Gastrocnemius medialis (tissue), 4 donors: Measurements from ENCODE around the gene GRPEL1. TPM values are rescaled to one million over a fixed set of nuclear protein-coding genes. Genes with fewer than 3 reads are reported as not detected.

Experiments
- ATAC-seq, 2 donors: fragments of 150-250 bp; one replicate each; pipeline ENCODE4 v1.9.1; 2016
- DNase-seq, 2 donors: peaks; one replicate each; pipeline ENCODE4 v3.0.0-alpha.2; 2019
- H3K27ac ChIP-seq, 4 donors: fragments of 200-600 bp; sonication (generic); 1 replicate in 1 of 4; 2 replicates in 3 of 4; pipeline ENCODE4 v1.5.1; 2016 to 2018; ENCODE audit warnings: mild to moderate bottlenecking in 2 of 4, moderate library complexity in 1 of 4
- H3K27me3 ChIP-seq, 3 donors: fragments of 200-600 bp; sonication (generic) in 2 of 3; 1 replicate in 1 of 3; 2 replicates in 2 of 3; pipeline versions ENCODE4 v1.5.1 to v1.6.0; 2016 to 2019; ENCODE audit warnings: mild to moderate bottlenecking in 1 of 3, moderate library complexity in 1 of 3
- H3K36me3 ChIP-seq, 2 donors: fragments of 200-600 bp; sonication (generic) in 1 of 2; one replicate each; pipeline ENCODE4 v1.5.1; 2017 to 2018
- H3K4me1 ChIP-seq, 2 donors: fragments of 200-600 bp; sonication (generic) in 1 of 2; one replicate each; pipeline ENCODE4 v1.5.1; 2016 to 2017; ENCODE audit warnings: mild to moderate bottlenecking in 2 of 2
- H3K4me3 ChIP-seq, 4 donors: fragments of 200-600 bp; sonication (generic) in 3 of 4; 1 replicate in 1 of 4; 2 replicates in 3 of 4; pipeline ENCODE4 v1.5.1; 2016 to 2019; ENCODE audit warnings: mild to moderate bottlenecking in 2 of 4
- H3K9me3 ChIP-seq, 3 donors: fragments of 200-600 bp; sonication (generic) in 2 of 3; 1 replicate in 1 of 3; 2 replicates in 2 of 3; pipeline ENCODE4 v1.5.1; 2016 to 2019
- POLR2A ChIP-seq, 2 donors: fragments of 450-650 bp; IDR thresholded peaks; one replicate each; pipeline ENCODE4 v1.6.1; 2017; ENCODE audit warnings: antibody characterized with exemption in 2 of 2, mild to moderate bottlenecking in 2 of 2, moderate library complexity in 2 of 2
- in situ Hi-C, 4 donors: fragments of 200-750 bp; cut with MboI; loops; one replicate each; pipeline versions ENCODE4 v1.15.0 to v1.8.0; 2017; ENCODE audit warnings: low sequenced_read_pairs in 4 of 4
- intact Hi-C: fragments of 100-400 bp; cut with DNase I; formaldehyde crosslinking; loops from one replicate; pipeline ENCODE4 v1.15.1; 2023; ENCODE audit warnings: low total_unique reads
- total RNA-seq, 4 donors: library from RNA; depleted of rRNA; stranded (reverse); fragments of >200 nt; gene quantifications; one replicate each; pipeline versions ENCODE4 v1.1.0 to v1.2.3, GENCODE V29; 2016
- TF ChIP-seq, protein P1 (sequence below), 5 experiments: fragments of 450-650 bp in 3 of 5; fragments of 200-600 bp in 2 of 5; sonication (generic) in 2 of 5; IDR thresholded peaks in 4 of 5; conservative IDR thresholded peaks in 1 of 5; 1 replicate in 4 of 5; 2 replicates in 1 of 5; pipeline ENCODE4 v1.5.1; 2016 to 2019; ENCODE audit warnings: antibody characterized with exemption in 5 of 5, mild to moderate bottlenecking in 3 of 5, moderate library complexity in 3 of 5

GRPEL1 gene
- total RNA-seq, 4 donors from 2014 or later, result 28.8 to 58.0 (median 35.8) TPM

DNA sequence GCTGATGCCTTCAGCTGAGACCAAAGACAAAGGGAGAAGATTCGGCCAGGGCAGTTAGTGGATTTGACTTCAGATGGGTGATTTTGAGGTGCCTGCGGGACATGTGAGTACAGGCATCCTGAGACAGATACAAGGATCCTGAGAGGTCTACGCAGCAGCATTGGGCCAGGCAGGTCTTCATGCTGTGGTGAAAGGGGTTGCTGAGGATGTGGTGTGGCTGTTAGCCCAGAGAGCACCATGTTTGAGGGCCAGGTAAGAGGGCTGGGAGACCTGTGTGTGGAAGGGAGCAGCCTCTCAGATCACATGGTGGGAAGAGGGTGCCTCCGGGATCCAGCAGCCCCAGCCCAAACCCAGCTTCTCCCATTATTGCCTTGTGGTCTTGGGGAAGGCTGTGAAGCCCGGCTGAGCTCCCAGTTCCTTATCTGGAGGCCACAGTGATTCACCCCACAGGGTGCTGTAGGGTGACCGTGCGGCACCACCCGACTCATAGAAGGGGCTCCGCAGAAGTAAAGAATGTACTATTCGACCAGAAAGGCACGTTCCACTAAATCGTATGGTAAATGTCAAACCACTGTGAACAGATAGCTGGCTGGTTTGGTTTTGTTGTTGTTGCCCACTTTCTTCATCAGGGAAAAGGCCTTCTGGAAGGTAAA, 52.4 kb downstream of the GRPEL1 start:
- ATAC-seq, result no peak
- peaks cover 0 to 3% of the 10 kb centered on the region in 2 donors for H3K4me1 ChIP-seq
- TF ChIP-seq, protein P1, sequence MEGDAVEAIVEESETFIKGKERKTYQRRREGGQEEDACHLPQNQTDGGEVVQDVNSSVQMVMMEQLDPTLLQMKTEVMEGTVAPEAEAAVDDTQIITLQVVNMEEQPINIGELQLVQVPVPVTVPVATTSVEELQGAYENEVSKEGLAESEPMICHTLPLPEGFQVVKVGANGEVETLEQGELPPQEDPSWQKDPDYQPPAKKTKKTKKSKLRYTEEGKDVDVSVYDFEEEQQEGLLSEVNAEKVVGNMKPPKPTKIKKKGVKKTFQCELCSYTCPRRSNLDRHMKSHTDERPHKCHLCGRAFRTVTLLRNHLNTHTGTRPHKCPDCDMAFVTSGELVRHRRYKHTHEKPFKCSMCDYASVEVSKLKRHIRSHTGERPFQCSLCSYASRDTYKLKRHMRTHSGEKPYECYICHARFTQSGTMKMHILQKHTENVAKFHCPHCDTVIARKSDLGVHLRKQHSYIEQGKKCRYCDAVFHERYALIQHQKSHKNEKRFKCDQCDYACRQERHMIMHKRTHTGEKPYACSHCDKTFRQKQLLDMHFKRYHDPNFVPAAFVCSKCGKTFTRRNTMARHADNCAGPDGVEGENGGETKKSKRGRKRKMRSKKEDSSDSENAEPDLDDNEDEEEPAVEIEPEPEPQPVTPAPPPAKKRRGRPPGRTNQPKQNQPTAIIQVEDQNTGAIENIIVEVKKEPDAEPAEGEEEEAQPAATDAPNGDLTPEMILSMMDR (IDR thresholded peaks at IDR 0.05 in 4 of 5, conservative IDR thresholded peaks at IDR 0.05 in 1 of 5), result no peak
- TF ChIP-seq POLR2A (IDR thresholded peaks at IDR 0.05), result no peak
- no peaks in the 10 kb centered on the region for H3K9me3 ChIP-seq
- no peaks in the 10 kb centered on the region for H3K27me3 ChIP-seq
- in situ Hi-C loops (no loop called here), intact Hi-C loops (no loop called here)
- no peak for DNase-seq
- H3K36me3 ChIP-seq, result peaks cover 0 to 37% of the 10 kb centered on the region in 2 donors
- H3K4me3 ChIP-seq, result no peak overlapping the region
- H3K27ac ChIP-seq, result no peak overlapping the region

DNA sequence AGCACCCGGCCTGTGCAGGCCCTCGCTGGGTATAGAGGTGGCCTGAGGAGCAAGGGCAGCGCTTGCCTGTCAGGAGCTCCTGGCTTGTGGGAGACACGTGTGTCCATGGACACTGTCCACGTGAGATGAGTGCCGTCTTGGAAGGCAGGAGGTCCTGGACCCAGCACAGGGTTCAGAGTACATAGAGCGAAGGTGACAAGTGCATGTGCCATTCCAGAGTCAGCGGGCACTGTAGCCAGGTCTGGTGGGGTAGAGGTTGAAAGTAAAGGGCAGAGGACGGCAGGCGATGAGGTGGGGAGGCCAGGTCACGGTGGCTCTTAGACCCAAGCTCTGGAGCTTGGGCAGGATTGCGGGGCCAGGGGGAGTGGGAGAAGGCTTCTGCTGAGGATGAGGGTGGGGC, 53.0 kb downstream of the GRPEL1 start:
- TF ChIP-seq, protein P1 (IDR thresholded peaks at IDR 0.05 in 4 of 5, conservative IDR thresholded peaks at IDR 0.05 in 1 of 5), result no peak
- no peak for TF ChIP-seq POLR2A (IDR thresholded peaks at IDR 0.05)
- peaks cover 0 to 37% of the 10 kb centered on the region in 2 donors for H3K36me3 ChIP-seq
- no peaks in the 10 kb centered on the region for H3K9me3 ChIP-seq
- no peak for ATAC-seq
- intact Hi-C loops, result no loop called here
- no peak overlapping the region for H3K27ac ChIP-seq
- no peak for DNase-seq
- H3K27me3 ChIP-seq, result no peaks in the 10 kb centered on the region
- H3K4me3 ChIP-seq, result no peak overlapping the region
- in situ Hi-C loops, result no loop called here
- H3K4me1 ChIP-seq, result peaks cover 6 to 10% of the 10 kb centered on the region in 2 donors

DNA sequence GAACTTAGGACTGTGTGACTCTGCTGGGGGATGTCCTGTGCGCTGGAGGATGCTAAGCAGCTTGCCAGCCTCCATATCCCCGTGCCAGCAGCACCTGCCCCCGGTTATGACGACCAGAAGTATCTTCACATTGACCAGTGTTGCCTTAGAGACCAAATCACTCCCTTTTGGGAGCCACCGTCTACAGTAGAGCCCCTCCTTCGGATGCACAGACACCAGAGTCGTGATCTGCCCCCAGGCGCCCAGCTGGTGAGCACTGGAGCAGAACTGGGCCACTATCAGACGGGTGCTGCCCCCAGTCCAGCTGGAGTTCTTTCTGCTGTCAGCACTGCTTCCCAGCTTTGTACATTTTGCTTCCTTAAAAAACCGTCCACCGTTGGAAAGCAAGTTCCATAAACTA, 54.7 kb downstream of the GRPEL1 start:
- TF ChIP-seq, protein P1 (IDR thresholded peaks at IDR 0.05 in 4 of 5, conservative IDR thresholded peaks at IDR 0.05 in 1 of 5), result no peak
- no peak for TF ChIP-seq POLR2A (IDR thresholded peaks at IDR 0.05)
- Histone ChIP-seq H3K27me3 (no peaks in the 10 kb centered on the region), H3K4me3 (no peak overlapping the region), H3K9me3 (no peaks in the 10 kb centered on the region), H3K36me3 (peaks cover 0 to 37% of the 10 kb centered on the region in 2 donors), H3K27ac (no peak overlapping the region), H3K4me1 (peaks cover 18 to 25% of the 10 kb centered on the region in 2 donors)
- DNase-seq, result no peak
- no peak for ATAC-seq
- in situ Hi-C loops, result no loop called here
- intact Hi-C loops, result no loop called here

DNA sequence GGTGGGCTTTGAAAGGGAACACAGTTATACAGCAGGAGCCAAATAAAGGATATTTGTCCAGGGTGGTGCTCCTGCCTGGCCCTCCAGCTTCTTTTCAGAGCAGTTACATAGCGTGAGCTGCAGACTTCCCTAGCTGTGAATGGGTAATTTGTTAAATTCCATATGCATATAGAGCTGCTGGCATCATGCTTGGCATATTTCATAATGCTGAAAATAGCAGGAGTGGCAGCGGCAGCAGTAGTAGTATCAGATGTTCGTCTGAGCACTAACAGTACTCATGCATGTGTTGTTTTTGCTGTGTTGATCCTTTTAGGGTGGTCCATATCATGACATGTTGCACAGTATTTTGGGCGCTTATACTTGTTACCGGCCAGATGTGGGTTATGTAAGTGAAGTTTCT, 58.3 kb downstream of the GRPEL1 start:
- no peaks in the 10 kb centered on the region for H3K27me3 ChIP-seq
- in situ Hi-C loops (no loop called here), intact Hi-C loops (no loop called here)
- peaks cover 18 to 28% of the 10 kb centered on the region in 2 donors for H3K4me1 ChIP-seq
- H3K4me3 ChIP-seq, result no peak overlapping the region
- peaks cover 0 to 26% of the 10 kb centered on the region in 2 donors for H3K36me3 ChIP-seq
- peak; percentile 90 to 93 for ATAC-seq
- no peak for DNase-seq
- TF ChIP-seq, protein P1 (IDR thresholded peaks at IDR 0.05 in 4 of 5, conservative IDR thresholded peaks at IDR 0.05 in 1 of 5), result no peak
- no peak for TF ChIP-seq POLR2A (IDR thresholded peaks at IDR 0.05)
- peak overlapping the region; percentile 58 to 78 (median 62) for H3K27ac ChIP-seq
- H3K9me3 ChIP-seq, result no peaks in the 10 kb centered on the region

Other genes starting within 250 kb of the GRPEL1 start
- gene TBC1D14, start 158.2 kb downstream of the GRPEL1 start, total RNA-seq, result 10 to 100 TPM; 36.0 to 56.2 (median 41.4) TPM
- 10 to 100 TPM; 55.4 to 70.2 (median 56.4) TPM for gene TADA2B, start 24.7 kb downstream of the GRPEL1 start, total RNA-seq
- 1 to 10 TPM in 1 of 4 donors, under 1 TPM in 3; 0.07 to 1.2 (median 0.11) TPM for gene SORCS2, start 124.5 kb upstream of the GRPEL1 start, total RNA-seq